Posterior cingulate gyrus (tissue), 11 donors: ENCODE data around the gene SMIM31.

Experiments used
- DNase-seq, 10 donors: peaks; one replicate each; pipeline versions ENCODE4 v3.0.0 to v3.0.0-alpha.2; 2020 to 2021; ENCODE audit warnings: mixed read lengths in 3 of 10
- intact Hi-C: fragments of 100-400 bp; cut with DNase I; formaldehyde crosslinking; loops from one replicate; pipeline ENCODE4 v1.15.1; 2023

SMIM31 gene

DNA sequence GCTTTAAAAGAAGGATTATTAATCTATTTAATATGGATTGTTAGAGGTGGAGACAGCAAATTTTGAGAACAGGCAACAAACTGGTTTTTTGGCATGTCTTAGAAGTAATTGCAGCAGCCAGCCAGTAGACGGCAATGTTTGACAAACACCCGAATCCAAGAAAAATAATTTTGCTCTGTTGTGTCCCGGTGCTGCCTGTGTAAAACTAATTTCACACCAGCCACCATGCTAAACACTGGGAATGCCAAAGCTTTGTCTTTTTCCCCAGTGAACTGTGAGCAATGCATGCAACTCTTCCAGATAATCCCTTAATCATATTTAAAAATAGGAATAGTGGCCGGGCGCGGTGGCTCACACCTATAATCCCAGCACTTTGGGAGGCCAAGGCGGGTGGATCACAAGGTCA is 25.9 kb downstream of the SMIM31 start:
- intact Hi-C loops, result loop anchor here (10.0 kb wide), 1 partner anchor 175 kb away; no protein-coding TSS in a partner anchor
- peak in 4 of 10 donors; percentile 30 to 44 (median 38) for DNase-seq

GRCh38 chr4:164780839-164781238 is 26.9 kb downstream of the SMIM31 start:
- no peak for DNase-seq
- intact Hi-C loops, result loop anchor here (10.0 kb wide), 1 partner anchor 174 kb away; no protein-coding TSS in a partner anchor

DNA sequence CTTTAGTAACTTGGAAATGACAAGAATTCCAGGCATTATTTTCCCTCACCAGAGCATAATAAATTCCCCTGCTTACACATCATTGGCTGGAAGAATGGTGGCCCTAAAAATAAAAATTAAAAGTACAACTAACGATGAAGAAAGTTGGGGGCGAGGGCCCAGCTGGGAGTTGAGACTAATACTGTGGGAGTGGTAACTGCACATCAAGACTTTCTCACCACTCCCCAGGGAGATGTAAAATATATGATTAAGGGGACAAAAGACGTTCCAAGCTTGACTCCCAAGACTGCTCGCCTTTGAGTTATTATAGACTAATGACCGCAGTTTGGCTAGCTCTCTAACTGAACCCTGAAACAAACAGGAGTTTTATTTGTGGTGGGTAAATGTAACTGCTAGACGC is 30.0 kb downstream of the SMIM31 start:
- intact Hi-C loops, result loop anchor here (10.0 kb wide), 1 partner anchor 171 kb away; no protein-coding TSS in a partner anchor
- DNase-seq, result no peak

GRCh38 chr4:164789047-164789446 is 35.1 kb downstream of the SMIM31 start:
- no peak for DNase-seq
- intact Hi-C loops, result loop anchor here (10.0 kb wide), 1 partner anchor 166 kb away; no protein-coding TSS in a partner anchor

DNA sequence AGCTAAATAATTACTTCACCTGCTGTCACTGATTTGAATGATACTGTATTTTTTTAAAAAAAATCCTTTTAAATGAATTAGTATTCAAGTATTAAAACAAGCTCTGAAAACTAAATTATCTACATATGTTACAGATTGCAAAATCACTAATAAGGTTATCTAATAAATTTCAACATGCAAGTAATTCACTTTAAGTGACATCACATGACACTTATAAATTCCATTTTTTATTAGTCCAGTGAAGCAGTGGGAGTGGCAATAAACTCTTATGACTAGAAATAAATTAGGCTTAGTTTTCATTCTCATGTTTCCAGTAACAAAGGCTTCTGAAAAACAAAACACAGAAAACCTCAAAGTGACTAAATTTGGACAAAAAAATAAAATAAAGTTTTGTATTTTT is 36.3 kb downstream of the SMIM31 start:
- intact Hi-C loops, result no loop called here
- DNase-seq, result no peak

GRCh38 chr4:164799410-164799809 is 45.5 kb downstream of the SMIM31 start:
- intact Hi-C loops, result no loop called here
- DNase-seq, result no peak

- no peak for DNase-seq
- intact Hi-C loops, result no loop called here
Observed at GRCh38 chr4:164800786-164801185, 46.9 kb downstream of the SMIM31 start.

GRCh38 chr4:164802301-164802901 is 48.5 kb downstream of the SMIM31 start:
- no peak for DNase-seq
- intact Hi-C loops, result no loop called here

GRCh38 chr4:164803702-164804101 is 49.8 kb downstream of the SMIM31 start:
- no peak for DNase-seq

DNA sequence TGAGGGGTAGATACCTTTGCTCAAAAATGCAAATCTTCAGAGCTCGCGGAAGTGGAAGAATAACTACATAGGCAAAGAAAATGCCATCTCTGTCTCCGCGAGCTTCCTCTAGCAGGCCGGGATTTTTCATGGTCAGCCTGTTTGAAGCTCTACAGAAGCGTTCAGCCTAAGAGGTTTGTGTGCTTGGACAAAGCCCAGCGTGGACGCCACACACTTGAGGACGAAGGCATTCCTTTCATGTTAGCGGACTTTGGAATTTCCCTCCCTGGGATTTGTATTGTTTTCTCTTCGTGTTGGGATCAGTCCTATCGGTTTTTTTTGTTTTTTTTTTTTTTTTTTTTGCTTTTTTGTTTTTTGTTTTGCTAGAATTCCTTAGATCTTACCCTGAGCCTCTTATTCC is 53.7 kb downstream of the SMIM31 start:
- DNase-seq, result no peak
- intact Hi-C loops, result no loop called here

More at GRCh38 chr4:164803702-164804101, 49.8 kb downstream of the SMIM31 start:
- intact Hi-C loops, result no loop called here

- no peak for DNase-seq
- intact Hi-C loops, result no loop called here
Observed at GRCh38 chr4:164813554-164813953, 59.6 kb downstream of the SMIM31 start.

GRCh38 chr4:164815711-164816110 is 61.8 kb downstream of the SMIM31 start:
- no peak for DNase-seq
- intact Hi-C loops, result no loop called here

DNA sequence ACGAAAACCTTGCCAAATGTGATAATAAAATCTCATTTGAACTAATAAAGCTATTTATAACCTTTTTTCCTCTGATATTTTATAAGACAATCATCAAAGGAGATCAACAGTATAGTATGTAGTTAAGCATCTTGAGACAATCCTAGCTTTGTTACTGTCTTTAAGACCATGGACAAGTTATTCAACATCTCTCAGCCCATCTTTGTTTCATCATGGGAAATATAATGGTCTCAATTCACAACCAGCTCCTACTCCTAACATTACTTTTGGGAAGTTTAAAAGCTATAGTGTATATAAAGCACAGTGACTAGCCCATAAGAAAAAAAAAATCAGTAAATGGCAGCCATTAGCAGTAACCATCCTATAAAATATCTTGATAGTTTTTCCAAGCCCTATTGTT is 65.4 kb downstream of the SMIM31 start:
- intact Hi-C loops, result no loop called here
- no peak for DNase-seq

DNA sequence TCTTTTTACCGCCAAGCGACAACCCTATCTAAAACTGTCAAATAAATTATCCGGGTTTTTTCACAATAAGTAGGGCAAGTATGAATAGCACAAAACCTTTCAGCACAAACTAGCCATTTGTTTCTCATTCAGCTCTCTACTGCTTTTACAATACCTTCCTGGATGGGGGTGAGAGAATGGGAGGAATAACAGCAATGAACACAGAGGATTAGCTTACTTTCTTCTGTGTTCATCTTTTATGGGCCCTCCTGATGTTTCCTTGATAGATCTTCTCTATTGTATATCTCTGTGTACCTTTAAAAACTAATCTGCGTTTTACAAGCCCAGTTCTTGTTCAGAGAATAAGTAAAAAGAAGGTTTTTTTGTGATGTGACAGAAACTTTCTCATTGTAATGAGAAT is 67.8 kb downstream of the SMIM31 start:
- intact Hi-C loops, result no loop called here

DNA sequence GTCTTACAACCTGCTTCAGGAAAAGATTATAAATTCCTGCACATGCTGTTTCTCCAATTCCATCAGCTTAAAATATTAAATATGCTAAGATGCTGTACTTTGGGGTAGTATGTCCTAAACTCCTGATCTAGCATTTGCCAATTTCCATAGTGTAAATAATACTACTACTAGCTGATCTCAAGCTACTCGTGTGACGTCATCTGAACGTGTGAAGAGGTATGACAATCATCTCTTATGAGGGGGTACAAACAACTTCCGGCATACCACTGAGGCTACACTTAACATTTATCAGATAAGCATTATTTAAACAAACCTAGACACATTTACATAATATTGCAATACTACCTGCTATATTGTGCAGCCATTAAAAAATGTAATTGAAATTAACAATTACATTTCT is 70.7 kb downstream of the SMIM31 start:
- DNase-seq, result no peak
- intact Hi-C loops, result no loop called here

More for the DNA sequence above, 67.8 kb downstream of the SMIM31 start:
- no peak for DNase-seq

GRCh38 chr4:164828955-164829354 is 75.0 kb downstream of the SMIM31 start:
- no peak for DNase-seq
- intact Hi-C loops, result no loop called here

- intact Hi-C loops, result no loop called here
- DNase-seq, result no peak
Observed at GRCh38 chr4:164846566-164846965, 92.6 kb downstream of the SMIM31 start.

DNA sequence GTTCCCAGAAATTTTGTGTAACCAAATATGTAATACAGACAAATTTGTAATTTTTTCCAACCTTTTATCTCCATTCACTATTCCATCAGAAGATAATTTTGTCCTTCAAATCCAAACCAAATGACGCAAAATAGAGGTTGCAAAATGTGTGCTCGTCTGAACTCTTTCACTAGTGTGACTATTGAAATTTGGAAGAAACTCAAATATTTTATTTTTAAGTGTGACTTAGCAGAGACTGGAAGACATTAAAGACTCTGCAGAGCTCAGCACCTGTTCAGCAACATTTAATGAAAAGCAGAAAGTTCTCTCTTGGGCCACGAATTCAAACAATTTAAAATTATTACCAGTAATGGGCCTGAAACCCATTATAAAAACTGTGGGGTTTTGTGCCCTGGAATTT is 93.1 kb downstream of the SMIM31 start:
- intact Hi-C loops, result no loop called here

DNA sequence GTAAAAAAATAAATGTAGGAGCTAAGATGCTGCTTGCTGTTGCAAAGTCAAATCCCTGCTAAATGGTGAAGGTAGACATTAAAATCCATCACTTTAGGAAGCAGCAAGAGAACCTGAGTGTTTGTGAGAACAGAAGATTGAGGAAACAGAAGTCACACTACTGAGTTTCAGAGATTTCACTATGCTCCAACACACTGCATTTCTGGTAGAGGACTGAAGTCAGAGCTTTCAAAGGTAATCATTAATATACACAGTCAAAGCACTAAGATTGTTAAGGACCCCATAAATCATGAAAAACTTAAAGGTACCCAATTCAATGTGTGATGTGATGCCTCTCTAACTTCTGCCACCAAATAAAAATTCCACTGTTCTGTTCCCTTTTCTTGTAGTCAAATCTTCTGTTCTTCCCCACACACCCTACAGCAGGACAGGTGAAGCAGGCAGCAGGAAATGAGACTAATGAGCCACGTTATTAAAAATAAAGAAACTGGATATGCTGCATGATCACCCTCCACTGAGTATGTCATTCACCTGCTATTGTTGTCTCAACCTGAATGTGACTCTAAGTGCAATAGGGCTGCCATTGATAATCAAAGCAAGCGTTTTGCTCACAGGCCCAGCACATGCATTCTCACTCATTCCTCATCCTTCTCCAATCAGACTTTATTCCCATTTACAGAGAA is 94.2 kb downstream of the SMIM31 start:
- no peak for DNase-seq
- intact Hi-C loops, result no loop called here

More for the DNA sequence above, 93.1 kb downstream of the SMIM31 start:
- no peak for DNase-seq
